Activated CD8-positive, alpha-beta memory T cell treated with anti-CD3 and anti-CD28 coated beads, Interleukin-2, amount 10 ng/mL, durations not matched to agents 7 days and 5 days (primary cell): ENCODE measurements around the gene DENND2A. TPM values are rescaled to one million over a fixed set of nuclear protein-coding genes. Genes with fewer than 3 reads are reported as not detected.
"Not testable (repeated sequence)": the region's sequence is repeated elsewhere in the genome, so short reads cannot be mapped to it uniquely, and the experiment has no call there.

Source experiments
- ATAC-seq: fragments of 150-1000 bp; cut with Tn5 transposase; one replicate; pipeline ENCODE4 v1.10.0; 2021; ENCODE audit warnings: moderate library complexity
- CTCF ChIA-PET: fragments of 350-600 bp; sonication (Branson Sonifier 250); formaldehyde crosslinking; loops from one replicate; lab custom pipeline; 2021; ENCODE audit warnings: antibody characterized with exemption; lab: Charles Lee
- DNase-seq: peaks from one replicate; pipeline ENCODE4 v3.0.0-alpha.2; 2020
- H3K27ac Mint-ChIP-seq: one replicate; pipeline ENCODE4 v1.8.0; 2021; ENCODE audit warnings: mild to moderate bottlenecking, mixed read lengths
- H3K27me3 Mint-ChIP-seq: one replicate; pipeline ENCODE4 v1.8.0; 2021; ENCODE audit warnings: mixed read lengths
- H3K36me3 Mint-ChIP-seq: one replicate; pipeline ENCODE4 v1.8.0; 2021; ENCODE audit warnings: mild to moderate bottlenecking, mixed read lengths
- H3K4me1 Mint-ChIP-seq: one replicate; pipeline ENCODE4 v1.8.0; 2021; ENCODE audit warnings: mixed read lengths
- H3K4me3 Mint-ChIP-seq: one replicate; pipeline ENCODE4 v1.8.0; 2021; ENCODE audit warnings: mild to moderate bottlenecking, moderate library complexity, mixed read lengths
- H3K9me3 Mint-ChIP-seq: one replicate; pipeline ENCODE4 v1.8.0; 2022; ENCODE audit warnings: low read depth, mixed read lengths
- total RNA-seq, 2 experiments: library from RNA; stranded (reverse); gene quantifications; one replicate each; pipeline ENCODE4 v1.2.3, GENCODE V29; 2021

Gene DENND2A
- total RNA-seq, 2 experiments from 2014 or later = 0.32 TPM; not detected in 1

DNA sequence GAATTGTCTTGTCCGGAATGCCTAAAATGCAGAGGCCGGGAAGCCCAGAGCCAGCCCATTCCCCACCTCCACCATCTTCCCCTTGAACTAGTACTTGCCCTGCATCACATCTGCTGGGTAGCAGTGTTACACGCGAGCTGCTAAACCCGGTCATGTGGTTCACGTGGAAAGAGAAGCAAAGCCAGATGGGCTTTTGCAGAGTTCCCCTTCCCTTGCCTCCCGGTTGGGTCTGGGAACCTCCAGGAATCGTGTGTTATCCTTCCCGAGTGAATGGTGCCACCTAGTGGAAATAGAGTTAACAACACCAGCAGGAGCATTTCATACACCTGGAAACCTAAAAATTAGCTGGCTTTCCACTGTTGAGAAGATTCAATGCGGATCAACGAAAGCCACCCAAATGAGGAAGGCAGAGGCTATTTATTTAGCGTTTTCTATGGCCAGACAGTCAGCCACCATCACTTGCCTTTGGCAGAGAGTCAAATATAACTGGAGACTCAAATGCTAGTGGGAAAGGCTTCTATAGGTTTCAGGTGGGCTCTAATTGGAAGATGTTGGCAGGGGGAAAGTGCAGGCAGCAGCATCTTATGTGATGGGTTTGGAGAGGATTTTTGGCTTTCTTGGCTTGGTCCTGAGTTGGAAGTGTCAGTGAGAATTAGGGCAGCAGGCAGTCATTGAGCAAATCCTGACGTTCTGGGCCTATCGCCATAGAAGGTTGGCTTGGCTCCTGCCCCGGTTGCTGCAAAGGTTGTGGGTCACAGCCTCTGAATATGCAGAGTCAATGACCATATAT, 12.9 kb upstream of the DENND2A start:
- H3K36me3 Mint-ChIP-seq = no peaks in the 10 kb centered on the region
- CTCF ChIA-PET = interaction anchor here (0.6 to 2.3 kb wide), 24 partner anchors 11 to 361 kb away, joined by 3 to 13 read pairs (median 4); partner anchors contain the start of gene MRPS33
- no peaks in the 10 kb centered on the region for H3K9me3 Mint-ChIP-seq
- H3K4me3 Mint-ChIP-seq = no peak overlapping the region
- peaks cover 29% of the 10 kb centered on the region for H3K27me3 Mint-ChIP-seq
- ATAC-seq (no peak), DNase-seq (peak; percentile 47)
- peaks cover 18% of the 10 kb centered on the region for H3K4me1 Mint-ChIP-seq
- H3K27ac Mint-ChIP-seq = no peak overlapping the region

GRCh38 chr7:140650367-140650766, 9.8 kb upstream of the DENND2A start:
- DNase-seq (no peak), ATAC-seq (no peak)
- H3K36me3 Mint-ChIP-seq = no peaks in the 10 kb centered on the region
- H3K4me1 Mint-ChIP-seq = peaks cover 11% of the 10 kb centered on the region
- no peak overlapping the region for H3K27ac Mint-ChIP-seq
- CTCF ChIA-PET = no interaction called here
- H3K27me3 Mint-ChIP-seq = peaks cover 15% of the 10 kb centered on the region
- no peak overlapping the region for H3K4me3 Mint-ChIP-seq
- H3K9me3 Mint-ChIP-seq = no peaks in the 10 kb centered on the region

DNA sequence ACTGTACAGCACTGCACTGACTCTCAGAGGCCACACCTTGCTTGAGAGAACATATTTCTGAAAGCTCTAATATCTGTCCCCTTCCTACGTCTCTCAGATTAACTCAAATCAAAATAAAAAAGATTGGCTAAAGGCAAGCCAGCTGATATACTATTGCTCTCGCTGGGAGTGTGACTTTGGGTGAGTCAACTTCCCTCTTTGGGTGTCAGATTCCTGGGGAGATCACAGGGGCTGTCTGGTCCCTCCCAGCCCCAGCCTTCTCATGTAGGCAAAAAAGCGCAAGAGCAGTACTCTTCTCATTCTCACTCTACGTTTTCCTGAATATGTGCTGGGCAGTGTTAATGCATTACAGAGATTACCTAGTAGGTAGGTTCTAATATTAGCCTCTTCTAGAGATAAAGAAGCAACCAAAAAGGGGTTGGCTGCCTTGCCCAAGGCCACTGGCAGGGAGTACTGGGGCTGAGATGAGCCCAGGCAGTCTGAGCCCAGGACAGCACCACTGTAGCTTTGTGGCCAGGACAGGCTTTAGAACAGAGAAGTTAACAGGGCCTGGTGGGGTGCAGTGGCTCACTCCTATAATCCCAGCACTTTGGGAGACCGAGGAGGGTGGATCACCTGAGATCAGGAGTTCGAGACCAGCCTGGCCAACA, 9.1 kb upstream of the DENND2A start:
- no peak overlapping the region for H3K4me3 Mint-ChIP-seq
- ATAC-seq (no peak), DNase-seq (no peak)
- H3K27me3 Mint-ChIP-seq = peaks cover 20% of the 10 kb centered on the region
- peaks cover 11% of the 10 kb centered on the region for H3K4me1 Mint-ChIP-seq
- H3K36me3 Mint-ChIP-seq = no peaks in the 10 kb centered on the region
- no peaks in the 10 kb centered on the region for H3K9me3 Mint-ChIP-seq
- CTCF ChIA-PET = no interaction called here
- H3K27ac Mint-ChIP-seq = no peak overlapping the region

DNA sequence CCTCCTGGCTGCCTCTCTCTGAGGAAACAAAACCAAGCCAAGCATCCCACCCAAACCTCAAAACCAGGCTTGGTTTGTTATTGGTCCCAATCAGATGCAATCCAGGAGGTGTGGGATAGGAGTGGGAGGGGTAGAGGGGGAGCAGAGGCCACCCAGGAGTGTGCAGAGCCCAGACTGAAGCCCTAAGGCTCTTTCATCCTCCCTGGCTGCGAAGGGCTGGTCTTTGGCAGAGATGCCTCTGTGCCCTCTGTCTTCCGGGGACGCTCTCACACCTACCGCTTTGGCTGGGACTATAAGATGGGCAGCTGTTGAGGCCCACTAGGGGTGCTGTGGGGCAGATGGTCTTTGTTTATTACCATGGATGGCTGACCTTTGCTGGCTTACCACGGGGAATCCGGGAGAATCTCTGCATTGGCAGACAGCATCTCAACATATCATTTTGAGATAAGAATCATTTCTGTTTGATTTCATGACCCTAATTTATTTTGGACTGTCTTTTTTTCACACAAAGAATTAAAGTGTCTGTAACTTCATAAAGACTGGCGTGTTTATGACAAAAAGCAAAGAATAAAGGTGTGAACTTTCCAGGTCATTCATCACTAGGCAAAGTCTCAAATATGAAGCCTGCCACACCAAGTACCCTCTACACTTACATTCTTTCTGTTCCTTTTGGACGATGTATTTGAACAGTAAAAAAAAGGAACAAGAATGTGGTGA, 6.5 kb upstream of the DENND2A start:
- DNase-seq (peak; percentile 60), ATAC-seq (peak; percentile 92)
- Mint-ChIP-seq H3K27me3 (peaks cover 28% of the 10 kb centered on the region), H3K27ac (no peak overlapping the region), H3K9me3 (no peaks in the 10 kb centered on the region), H3K4me3 (no peak overlapping the region), H3K36me3 (no peaks in the 10 kb centered on the region), H3K4me1 (peaks cover 8% of the 10 kb centered on the region)
- CTCF ChIA-PET = interaction anchor here (0.9 to 1.7 kb wide), 5 partner anchors 10 to 170 kb away, joined by 3 to 6 read pairs (median 3); no protein-coding TSS in a partner anchor

DNA sequence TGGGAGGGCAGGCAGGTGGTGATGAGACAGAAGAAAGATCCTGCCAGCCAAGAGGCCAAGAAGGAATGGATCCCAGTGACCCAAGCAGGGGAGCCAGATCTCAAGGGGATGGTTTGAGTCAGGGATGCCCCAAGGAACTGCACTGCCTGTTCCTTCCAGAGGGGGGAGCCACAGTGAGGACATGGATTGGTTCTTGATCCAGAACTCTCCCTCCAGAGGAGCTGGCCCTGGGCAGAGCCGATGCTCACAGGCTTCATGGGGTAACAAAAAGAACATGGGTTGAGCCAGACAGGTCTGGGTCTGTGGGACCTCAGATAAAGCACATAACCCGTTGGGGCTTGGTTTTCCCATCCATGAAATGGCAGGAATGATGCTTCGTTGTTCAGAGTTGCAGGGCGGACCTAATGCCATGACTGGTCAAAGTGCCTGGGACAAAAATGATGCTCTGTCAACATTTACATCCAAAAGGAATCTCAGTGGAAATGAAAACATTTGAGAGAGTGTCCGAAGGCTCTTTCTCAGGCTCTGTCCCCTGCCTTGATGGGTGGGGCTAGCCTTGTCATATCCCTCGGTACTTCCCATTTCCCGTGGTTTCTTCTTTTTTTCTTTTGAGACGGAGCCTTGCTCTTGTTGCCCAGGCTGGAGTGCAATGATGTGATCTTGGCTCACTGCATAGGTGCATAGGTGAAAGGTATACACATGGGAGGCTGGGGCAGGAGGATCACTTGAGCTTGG, 4.7 kb upstream of the DENND2A start:
- DNase-seq (peak; percentile 43), ATAC-seq (no peak)
- H3K9me3 Mint-ChIP-seq = no peaks in the 10 kb centered on the region
- H3K4me1 Mint-ChIP-seq = peaks cover 10% of the 10 kb centered on the region
- no peaks in the 10 kb centered on the region for H3K36me3 Mint-ChIP-seq
- H3K4me3 Mint-ChIP-seq = no peak overlapping the region
- H3K27me3 Mint-ChIP-seq = peaks cover 38% of the 10 kb centered on the region
- CTCF ChIA-PET = interaction anchor here (1.6 to 1.7 kb wide), 2 partner anchors 23 to 30 kb away, joined by 3 to 4 read pairs; no protein-coding TSS in a partner anchor
- H3K27ac Mint-ChIP-seq = no peak overlapping the region

GRCh38 chr7:140644761-140645160, 4.1 kb upstream of the DENND2A start:
- H3K9me3 Mint-ChIP-seq, H3K4me3 Mint-ChIP-seq, H3K36me3 Mint-ChIP-seq, CTCF ChIA-PET, ATAC-seq, DNase-seq, H3K27ac Mint-ChIP-seq: not testable (repeated sequence)
- H3K4me1 Mint-ChIP-seq = peaks cover 14% of the 10 kb centered on the region
- H3K27me3 Mint-ChIP-seq = peaks cover 42% of the 10 kb centered on the region

DNA sequence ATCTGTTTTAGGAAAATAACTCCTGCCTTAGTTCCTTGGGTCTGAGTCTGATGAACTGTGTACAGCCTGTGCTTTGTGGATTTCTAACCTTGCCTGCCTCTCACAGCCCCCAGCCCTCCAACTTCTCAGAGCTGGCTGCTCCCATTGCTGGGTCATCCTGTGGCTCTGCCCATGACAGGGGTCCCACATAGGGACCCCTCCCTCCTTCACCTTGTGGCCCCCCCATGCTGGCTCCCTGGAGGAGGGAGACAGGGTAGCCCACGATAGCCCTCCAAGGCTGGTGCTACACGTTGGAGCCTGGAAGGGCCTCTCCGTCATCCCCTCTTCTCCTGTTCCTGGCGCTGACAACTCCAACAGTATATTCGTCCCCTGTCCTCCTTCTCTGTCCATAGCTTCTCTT, 2.8 kb upstream of the DENND2A start:
- Mint-ChIP-seq H3K36me3 (no peaks in the 10 kb centered on the region), H3K4me3 (no peak overlapping the region), H3K27ac (no peak overlapping the region), H3K27me3 (peaks cover 52% of the 10 kb centered on the region), H3K4me1 (peaks cover 19% of the 10 kb centered on the region), H3K9me3 (no peaks in the 10 kb centered on the region)
- CTCF ChIA-PET = no interaction called here
- ATAC-seq (no peak), DNase-seq (no peak)

DNA sequence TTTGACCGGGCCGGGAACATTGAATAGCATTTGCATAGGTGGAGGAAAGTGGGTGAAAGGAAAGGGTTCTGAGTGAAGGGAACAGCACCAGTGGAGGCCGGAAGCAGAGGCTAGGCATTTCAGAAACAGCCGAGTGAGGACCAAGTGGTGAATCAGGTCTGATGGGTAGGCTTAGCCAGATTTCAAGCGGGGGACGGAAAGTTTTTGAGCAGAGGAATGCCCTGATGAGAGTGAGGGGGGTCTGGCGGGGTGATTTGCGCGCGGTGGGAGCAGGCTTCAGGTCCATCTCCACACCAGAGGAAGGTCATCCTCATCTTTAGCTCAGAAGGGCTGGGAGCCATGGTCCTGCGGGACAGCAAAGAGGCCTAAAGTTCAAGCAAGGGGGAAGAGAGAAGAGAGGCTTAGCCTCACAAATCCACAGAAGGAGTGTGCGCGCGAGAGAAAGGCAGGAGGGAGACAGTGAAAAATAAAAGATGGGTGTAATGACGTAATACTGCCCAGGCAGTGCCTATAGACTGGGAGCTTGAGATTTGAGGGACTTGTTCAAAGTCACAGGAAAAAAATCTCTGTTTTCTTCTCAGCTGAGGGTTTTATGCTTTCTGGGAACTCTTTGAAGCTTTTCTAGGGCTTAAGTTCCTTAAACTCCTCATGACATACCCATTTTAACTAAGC, 1.0 kb upstream of the DENND2A start:
- no peaks in the 10 kb centered on the region for H3K9me3 Mint-ChIP-seq
- no peaks in the 10 kb centered on the region for H3K36me3 Mint-ChIP-seq
- no peak for DNase-seq
- no peak for ATAC-seq
- peaks cover 65% of the 10 kb centered on the region for H3K27me3 Mint-ChIP-seq
- H3K4me1 Mint-ChIP-seq = peaks cover 14% of the 10 kb centered on the region
- no peak overlapping the region for H3K4me3 Mint-ChIP-seq
- CTCF ChIA-PET = interaction anchor here (0.8 to 1.0 kb wide), 4 partner anchors 11 to 27 kb away, joined by 3 to 4 read pairs (median 3); no protein-coding TSS in a partner anchor
- no peak overlapping the region for H3K27ac Mint-ChIP-seq

- ATAC-seq = peak; percentile 47
- Mint-ChIP-seq H3K36me3 (no peaks in the 10 kb centered on the region), H3K27ac (no peak overlapping the region), H3K27me3 (peaks cover 67% of the 10 kb centered on the region), H3K9me3 (no peaks in the 10 kb centered on the region), H3K4me3 (peak overlapping the region; percentile 61), H3K4me1 (peaks cover 11% of the 10 kb centered on the region)
- no peak for DNase-seq
- CTCF ChIA-PET = no interaction called here
Observed at GRCh38 chr7:140640060-140640637, 464 bp downstream of the DENND2A start.

- no peak for DNase-seq
- ATAC-seq = no peak
- H3K27me3 Mint-ChIP-seq = peaks cover 65% of the 10 kb centered on the region
- no peaks in the 10 kb centered on the region for H3K36me3 Mint-ChIP-seq
- CTCF ChIA-PET = no interaction called here
- H3K4me3 Mint-ChIP-seq = peak overlapping the region; percentile 61
- H3K9me3 Mint-ChIP-seq = no peaks in the 10 kb centered on the region
- H3K4me1 Mint-ChIP-seq = peaks cover 11% of the 10 kb centered on the region
- H3K27ac Mint-ChIP-seq = no peak overlapping the region
Observed at GRCh38 chr7:140639366-140640053, 1.1 kb downstream of the DENND2A start.

- CTCF ChIA-PET = no interaction called here
- ATAC-seq (no peak), DNase-seq (no peak)
- Mint-ChIP-seq H3K4me1 (peaks cover 11% of the 10 kb centered on the region), H3K4me3 (no peak overlapping the region), H3K27ac (no peak overlapping the region), H3K36me3 (no peaks in the 10 kb centered on the region), H3K9me3 (no peaks in the 10 kb centered on the region), H3K27me3 (peaks cover 65% of the 10 kb centered on the region)
Observed at GRCh38 chr7:140638173-140638791, 2.3 kb downstream of the DENND2A start.
